GM04504 (cell line): ENCODE data around the gene MFAP4.
A peak's percentile ranks its signal among the peaks of the same experiment; 100 is the strongest.

Source experiments
- DNase-seq: peaks from one replicate; pipeline ENCODE4 v3.0.0-alpha.2; 2012; ENCODE audit warnings: low read depth

The MFAP4 gene

DNA sequence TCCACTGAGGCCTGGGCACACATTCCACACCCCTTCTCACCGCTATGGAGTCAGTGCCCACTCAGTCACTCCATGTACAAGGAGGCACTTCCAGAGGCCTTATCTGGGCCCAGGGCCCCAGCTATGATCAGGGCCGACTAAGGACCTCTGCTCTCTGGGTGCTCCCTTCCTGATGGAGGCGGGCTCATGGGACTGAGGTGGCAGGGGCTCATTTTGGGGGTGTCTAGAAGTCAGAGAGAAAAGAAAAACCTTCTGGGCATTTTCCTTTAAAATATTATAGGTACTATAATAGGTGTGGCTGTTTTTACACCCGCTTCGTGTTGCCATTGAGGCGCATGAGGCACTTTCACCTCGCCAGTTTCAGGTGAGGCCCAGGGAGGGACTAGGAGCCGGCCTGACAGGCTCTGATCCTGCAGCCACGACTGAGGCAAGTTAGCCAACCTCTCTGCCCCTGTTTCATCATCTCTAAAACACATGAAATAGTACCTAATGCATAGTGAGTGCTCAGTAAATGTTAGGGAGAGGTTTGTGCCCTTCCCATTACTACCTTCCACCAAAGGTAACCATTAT is 38.8 kb downstream of the MFAP4 start:
- DNase-seq, result no peak

DNA sequence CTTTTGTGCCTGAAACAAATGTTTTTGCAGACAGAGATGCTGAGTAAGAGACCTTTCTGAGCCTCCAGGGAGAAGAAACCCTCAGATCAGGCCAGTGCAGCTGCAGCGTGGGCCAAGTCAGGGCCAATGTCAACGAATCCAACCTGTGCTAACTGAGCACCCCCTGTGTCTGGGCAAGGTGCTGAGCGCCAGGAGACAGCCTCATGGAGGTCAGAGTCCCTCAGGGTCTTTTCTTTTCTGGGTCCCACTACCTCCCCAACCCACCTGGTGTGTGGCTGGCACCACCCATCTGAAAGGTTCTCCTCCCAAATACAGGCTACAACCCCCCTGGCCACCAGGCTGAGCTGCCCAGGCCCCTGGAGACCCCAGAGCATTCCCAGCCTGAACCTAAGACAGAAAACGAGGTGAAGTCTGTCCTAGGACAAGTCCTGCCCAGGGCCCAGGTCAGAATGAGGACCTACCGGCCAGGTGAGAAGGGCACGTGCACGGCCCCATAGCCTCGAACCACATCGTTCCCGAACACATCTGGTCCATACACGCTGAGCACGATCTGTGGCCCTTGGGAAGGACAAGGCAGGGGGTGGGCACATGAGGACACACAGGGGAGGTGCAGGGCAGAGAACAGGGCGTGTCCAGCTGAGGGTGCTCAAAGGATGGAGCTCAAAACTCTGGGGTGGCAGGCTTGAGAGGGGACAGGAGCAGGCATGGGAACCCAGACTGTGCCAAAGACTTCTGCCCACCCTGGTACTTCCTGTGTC is 39.5 kb downstream of the MFAP4 start:
- DNase-seq, result no peak

DNA sequence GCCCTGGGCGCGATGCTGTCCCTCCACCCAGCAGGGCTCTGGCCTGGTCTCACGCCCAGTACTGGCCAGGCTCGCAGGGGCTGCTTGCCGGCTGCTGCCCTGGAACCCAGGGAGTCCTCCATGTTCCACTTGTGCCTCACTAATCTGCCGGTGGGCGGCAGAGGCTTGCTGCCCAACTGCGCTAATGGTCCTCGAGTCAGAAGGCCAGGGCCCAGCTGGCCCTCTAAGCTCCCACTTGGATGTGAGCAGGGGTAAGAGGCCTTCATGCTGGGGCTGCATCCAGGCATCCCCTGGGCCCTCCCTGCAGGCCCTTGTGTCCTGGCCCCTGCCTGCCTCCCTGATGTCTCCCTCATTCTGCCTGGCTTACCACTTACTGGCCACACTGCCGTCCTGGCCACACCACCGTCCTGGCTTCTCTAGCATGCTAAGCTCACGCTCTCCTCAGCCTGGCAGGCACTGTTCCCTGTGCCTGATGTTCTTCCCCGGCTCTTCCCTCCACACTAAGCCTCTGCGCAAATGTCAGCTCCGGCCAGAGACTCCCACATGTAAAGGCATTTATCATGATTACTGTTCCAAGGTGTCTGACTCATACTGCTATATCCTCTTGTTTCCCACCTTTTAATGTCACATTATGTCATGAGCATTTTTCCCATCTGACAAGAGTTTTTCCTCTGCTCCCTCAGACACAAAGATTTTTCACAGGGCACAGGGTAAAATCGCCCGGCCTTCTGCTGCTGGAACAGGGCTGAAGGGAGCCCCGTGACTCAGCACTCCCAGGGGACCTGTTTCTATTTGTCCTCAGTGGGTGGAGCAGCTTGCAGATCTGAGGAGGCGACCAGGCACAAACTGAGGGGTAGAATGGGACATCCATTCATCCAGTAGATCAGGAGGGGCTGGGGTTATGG is 40.4 kb downstream of the MFAP4 start:
- DNase-seq, result peak; percentile 90

DNA sequence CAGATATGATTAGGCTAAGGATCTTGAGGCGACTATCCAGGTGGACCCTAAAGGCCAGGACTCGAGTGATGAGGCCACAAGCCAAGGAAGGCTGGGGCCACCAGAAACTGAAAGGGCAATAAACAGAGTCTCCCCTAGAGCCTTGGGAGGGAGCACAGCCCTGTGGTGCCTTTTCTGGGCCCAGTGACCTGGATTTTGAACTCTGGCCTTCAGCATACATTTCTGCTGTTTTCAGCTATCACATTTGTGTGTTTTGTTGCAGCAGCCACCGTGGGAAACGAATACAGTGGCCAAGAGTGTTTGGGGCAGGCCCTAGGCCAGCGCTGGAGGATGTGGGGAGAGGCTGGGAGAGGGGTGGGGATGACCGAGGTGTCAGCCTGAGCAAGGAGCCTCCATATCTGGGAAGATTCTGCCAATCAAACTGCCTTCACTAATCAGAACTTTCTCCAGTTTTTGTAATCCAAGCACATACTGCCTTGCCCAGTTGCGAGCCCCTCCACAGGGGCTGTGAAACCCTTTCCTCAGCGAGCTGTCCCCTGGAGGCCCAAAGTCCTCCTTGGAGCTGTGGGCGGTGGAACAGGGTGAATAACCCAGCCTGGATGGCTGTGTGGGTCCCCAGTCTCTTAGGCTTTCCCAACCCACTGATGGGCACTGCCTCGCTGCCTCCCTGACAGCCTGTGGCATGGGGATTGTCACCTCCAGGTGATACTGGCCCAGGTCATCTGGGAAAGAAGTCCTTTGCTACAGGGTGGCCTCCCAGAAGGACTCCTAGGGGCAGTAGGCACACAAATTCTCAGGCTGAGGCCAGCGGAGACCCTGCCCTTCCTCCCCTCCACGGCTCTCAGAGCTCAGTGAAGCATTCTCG is 41.3 kb downstream of the MFAP4 start:
- DNase-seq, result no peak

DNA sequence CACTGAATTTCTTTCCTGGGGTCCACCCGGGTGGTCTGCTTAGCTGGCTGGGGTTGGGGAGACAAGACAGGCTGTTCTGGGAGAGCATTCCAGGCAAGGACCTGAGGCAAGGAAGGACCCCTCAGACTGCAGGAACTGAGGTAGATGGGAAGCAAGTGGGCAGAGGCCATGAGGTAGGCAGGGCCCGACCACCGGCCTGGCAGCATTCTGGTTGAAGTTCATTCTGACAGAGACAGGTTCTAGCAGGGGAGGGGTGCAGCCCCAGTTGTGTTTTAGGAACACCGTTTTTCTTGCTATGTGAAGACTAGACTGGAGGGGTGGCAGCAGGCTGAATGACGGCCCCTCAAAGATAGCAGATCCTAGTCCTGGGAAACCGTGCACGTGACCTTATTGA is 41.9 kb downstream of the MFAP4 start:
- DNase-seq, result no peak

DNA sequence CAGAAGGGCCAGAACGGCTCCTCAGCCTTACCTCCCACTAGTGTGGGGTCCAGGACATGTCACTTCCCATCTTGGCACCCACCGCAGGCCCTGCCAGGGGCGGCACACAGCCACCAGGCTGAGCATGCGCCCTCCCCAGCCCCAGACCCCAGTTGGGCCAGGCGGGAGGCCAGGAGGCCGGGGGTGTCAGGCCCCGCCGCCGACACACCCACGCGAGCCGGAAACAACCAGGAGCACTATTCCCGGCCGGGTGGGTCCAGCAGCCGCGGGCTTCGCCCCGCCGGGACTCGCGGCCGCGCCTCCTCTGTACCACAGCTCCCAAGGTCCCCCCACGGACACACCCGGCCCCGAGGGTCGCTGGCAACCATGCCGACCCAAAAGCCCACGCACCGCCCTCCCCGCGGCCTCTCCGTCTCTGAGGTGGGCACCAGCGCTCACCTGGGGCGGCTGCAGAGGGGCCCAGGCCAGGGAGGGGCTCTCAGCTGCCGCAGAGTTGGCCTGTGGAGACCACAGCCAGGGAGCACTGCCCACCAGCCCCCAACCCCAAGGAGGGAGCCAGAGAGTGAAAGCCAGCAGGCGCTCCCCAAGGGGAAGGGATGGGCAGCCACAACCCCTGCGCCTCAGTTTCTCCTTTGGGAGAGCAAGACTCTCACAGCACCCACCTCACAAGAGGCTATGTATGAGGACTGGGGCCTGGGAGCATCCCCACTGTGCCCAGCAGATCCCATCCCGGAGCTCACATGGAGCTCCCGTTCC is 42.5 kb downstream of the MFAP4 start:
- DNase-seq, result no peak

DNA sequence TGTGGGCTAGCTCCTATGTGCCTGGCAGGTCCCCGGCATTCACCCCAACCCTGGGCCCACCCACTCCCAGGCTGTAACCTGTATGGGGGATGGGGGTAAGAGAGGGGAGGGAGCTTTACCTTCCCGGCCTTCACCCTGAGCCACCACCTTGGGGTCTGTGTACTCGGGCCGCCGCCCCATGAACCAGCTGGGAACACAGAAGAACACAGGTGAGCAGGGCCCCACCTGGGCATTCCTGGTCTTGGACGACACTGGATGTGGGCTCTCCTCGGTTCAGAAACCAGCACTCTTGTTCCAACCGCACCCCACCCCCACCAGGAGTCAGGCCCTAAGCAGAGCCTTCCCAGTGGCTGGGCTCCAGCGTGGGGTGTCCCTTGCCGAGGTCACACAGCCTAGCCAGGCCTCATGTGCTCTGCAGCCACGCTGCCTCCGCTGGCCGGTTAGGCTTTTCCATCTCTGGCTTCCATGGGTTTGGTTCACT is 43.3 kb downstream of the MFAP4 start:
- DNase-seq, result no peak

DNA sequence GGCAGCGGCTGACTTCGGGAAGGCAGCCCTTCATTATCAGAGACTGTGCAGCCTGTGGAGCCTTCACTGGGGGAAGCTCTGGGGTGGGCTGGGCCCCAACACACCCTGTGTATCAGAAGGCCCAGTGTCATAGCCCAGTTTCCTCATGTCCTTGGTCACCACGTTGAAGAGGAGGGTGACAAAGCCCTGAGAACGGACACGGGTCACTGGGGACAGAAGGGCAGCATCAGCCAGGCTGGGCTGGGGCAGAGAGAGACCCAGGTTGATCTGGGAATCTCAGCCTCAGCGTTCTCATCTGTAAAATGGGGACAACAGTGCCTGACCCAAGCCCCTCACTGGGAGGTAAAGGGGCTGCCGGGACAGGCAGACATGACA is 43.7 kb downstream of the MFAP4 start:
- DNase-seq, result no peak

DNA sequence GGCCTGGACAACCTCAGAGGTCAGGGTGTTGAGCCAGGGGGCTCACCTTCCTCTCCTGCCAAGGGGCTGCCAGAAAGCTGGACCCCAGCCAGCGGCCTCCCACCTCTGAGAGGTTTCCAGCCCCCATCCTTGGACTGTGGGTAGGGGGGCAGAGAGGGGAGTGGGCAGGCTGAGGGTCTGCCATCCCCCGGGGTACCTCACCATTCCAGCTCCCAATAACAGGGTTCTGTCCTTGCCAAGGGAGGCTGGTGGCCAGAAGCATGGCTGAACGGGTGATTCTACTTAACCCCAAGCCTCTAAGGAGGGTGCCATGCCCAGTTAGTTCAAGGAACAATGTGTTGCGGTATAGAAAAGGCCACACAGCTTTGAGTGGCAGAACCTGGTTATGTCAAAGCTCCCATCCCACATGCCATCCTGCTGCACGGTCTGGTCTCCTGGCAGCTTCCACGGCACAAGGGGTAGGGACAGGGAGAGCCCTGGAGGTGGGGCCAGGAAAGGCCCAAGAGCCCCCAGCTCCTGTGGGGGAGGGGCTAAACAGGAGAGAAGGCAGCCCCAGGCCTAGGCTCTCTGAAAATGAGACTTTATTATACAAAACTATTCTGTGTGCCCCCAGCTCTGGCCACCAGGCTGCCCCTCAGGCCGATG is 44.3 kb downstream of the MFAP4 start:
- no peak for DNase-seq

DNA sequence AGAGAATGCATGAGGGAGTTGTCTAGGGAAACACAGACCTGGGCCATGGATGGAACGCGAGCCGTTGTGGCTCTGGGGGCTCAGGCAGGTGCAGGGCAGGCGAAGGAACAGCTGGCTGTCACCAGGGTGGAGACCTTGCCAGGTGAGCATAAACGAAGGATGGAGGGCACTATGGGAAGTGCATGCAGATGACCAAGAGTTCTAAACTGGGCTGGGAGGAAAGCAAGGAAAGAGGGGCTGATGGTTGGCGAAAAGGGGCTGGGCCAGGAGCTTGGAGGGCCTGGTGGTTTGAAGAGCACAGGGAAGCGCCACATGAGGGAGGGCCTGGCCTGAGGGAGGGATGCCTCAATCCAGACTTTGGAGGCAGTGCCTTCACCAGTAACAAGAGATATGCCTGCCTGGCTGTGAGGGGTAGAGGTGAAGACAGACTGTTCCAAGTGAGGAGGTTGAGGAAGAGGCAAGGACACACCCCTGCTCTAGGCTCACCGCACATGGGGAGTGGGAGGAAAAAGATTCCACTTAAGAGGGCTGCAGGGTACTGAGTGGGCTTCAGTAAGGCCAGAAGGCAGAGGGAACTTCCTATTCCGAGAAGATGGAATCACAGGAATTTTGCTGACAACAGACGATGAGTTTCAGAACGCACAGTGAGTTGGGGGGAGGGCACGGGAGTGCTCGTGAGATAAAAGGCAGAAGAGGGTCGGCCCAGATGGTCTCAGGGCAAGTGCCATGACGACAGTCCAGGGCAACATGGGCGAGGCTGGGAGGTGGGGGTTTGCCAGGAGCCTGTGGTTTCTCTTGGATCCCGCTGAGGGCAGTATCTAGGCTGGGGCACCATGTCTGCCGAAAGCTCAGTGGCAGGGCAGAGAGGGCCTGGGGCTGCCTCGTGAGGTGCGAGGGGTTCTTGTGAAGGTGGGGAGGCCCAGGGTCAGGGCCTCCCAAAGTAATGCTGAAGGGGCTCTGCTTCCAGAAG is 45.1 kb downstream of the MFAP4 start:
- no peak for DNase-seq

DNA sequence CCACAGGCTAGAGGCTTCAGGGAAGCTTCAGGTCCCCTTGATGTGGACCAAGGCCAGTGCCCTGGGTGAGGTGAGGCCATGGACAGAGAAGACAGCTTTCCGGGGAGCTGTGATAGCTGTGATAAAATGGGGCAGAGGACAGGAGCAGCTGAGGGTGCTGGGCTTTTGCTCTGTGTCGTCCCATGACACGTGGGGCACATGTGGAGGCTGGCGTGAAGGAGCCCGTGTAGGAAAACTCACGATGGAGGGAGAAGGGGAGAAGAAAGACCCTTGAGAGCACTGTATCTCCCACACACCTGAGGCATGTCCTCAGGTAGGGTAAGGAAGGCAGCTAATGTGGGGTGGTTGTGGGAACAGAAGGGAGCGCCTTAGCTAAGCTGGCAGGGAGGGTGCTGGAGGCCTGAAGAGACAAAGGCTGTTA is 45.8 kb downstream of the MFAP4 start:
- no peak for DNase-seq

DNA sequence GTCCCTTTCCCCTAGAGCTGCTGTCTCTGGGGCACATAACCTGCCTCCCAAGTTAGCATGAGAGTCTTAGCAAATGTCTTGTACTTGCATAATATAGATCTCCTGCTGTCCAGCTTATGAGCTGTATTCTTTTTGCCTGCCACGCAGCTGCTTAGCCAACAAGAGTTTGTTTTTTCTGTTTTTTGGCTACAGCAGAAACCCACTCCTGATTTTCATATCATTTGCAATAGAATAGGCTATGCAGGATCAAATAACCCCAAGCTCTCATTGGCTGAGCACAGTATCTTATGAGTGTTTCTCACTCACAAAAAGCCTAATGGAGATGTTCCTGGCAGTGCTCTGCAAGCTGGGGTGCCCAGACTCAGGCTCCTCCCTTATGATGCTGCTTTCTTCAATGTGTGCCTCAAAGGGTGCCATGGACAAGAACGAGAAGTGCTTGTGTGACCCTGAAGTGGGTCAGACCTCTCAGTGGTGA is 47.6 kb downstream of the MFAP4 start:
- DNase-seq, result no peak

DNA sequence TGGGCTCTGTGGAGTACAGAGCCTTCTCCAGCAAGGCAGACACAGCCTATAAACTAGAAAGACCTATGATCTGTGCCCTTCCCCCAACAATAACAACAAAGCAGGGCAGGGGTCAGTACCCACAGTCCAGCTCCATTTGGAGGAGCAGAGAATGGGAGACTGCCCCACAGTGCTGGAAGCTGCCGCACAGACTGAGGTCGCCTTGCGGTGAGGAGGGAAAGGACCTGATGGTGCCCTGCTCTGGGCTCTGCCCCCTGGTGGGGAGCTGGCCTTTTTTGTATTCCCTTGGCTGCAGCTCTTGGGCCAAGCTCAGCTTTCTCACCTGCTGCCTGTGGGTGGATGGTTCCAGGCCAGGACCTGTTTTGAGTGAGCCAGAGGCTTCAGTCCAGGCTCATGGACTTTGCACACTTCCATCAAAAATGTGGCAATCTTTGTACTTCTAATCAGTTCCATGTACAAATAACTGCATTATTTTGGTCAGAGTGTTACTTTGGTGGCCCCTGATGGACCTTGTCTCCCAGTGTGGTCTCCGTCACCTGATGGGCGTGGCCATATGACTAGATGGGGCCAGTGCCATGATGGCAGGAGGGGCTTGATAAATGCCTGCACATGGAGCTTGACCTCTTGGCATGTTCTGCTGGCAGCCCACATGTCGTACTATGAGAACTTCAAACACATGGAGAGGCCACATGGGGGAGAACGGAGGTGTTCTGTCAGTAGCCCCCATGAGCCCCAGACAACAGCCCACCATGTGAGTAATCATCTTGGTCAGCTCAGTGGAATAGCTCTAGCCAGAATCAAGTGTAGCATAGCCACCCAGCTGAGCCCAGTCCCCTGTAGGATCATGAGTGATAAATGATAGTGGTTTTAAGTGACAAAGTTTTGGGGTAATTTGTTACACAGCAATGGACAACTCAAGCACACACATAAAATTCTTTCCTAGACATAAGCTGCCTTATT is 48.7 kb downstream of the MFAP4 start:
- DNase-seq, result no peak

DNA sequence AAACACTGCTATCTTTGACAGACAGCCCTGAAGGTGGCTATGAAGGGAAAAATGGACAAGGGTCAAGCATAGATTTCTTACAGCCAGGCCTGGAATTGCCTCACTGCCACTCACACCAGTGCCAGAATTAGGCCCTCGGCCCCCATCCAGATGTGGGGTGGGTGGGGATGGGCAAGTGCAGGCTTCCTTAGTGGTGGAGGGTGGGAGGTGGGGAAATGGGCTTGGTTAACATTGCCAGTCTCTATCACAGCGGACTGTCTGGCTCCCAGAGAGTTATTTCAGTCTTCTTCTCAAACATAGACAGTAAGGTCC is 49.3 kb downstream of the MFAP4 start:
- DNase-seq, result no peak

DNA sequence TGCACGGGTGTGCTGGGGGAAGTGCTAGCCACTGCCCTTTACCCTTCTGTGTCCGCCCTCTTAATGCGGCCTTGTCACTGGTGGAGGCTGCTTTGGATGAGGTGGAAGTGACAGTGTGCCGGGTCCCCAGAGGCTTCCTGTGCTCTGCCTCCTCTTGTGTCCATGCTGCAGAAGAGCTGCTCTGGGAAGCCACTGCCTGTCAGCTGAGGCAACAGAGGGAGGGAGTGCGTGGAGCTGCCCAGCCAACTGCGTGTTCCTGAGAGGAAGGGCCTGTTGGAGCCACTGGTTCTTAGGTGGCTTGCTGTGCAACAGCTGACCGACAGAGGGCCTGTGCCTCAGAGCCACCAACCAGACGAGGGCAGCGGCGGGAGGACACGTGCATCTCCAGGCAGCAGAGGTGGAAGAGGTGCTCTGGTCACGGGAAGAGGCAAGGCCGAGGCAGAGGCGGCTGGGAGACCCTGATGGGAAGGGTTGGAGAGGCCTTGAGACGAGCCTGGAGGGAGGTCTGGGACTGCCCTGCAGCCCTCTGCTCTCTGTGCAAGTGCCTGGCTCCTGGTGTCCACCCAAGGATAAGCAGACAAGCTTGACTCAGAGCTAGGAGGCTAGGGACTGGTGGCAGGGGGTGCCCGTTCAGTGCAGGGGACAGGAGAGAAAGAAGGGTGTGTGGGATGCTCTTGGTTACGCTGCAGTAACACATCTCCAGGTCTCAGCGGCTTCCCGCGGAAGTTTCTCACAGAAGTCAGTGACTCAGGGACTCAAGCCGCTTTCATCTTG is 49.9 kb downstream of the MFAP4 start:
- DNase-seq, result no peak

DNA sequence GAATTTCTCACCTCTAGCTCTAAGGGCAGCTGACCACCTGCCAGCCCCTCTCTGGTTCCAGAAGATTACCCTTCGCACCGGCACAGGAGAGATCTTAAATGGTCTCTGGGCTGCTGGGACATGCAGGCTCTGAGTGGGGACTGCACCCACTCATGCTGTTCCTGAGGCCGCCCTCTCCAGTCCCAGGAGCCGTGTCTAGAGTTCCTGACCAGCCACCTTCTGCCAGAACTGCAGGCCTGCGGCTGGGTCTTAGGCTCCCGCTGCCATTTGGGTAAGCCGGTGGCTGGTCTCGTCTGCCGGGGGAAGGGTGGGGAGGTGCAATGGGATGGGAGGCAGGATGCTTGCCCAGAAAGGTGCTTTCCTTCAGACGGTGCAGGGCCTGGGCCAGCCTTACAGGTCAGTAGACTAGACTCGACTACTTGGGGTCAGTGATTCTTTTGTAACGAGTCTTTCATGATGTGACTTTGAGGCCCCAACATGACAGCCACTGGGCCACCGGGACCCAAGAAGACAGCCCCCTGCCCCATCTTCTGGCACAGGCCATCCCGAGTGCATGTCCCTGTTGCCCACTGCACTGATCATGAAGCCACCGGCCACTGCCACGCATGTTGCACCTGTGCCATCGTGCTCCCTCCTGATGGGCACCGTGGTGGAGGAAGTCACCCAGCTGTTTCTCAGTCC is 50.9 kb downstream of the MFAP4 start:
- DNase-seq, result no peak

DNA sequence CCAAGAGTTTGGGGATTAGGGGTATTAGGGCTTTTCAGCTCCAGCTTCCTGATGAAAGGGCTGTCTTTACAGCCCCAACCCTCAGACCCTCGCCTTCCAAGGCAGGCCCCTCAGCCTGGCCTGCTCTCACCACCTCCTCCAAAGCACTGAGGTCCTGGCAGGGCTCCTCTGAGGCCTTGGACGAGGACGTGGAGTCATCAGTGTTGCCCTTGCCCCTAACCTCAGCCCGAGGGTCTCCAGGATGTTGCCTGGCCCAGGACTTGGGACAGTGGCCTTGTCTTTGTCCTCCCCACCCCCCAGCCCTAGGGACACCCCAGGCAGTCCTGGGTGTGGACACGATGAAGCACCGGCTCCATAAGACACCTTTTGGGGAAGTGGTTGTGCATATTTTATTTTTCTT is 52.7 kb downstream of the MFAP4 start:
- no peak for DNase-seq
